A204.1 (cell line): Measurements from ENCODE around the gene NDUFA7.
"Not testable (repeated sequence)": the region's sequence is repeated elsewhere in the genome, so short reads cannot be mapped to it uniquely, and the experiment has no call there.

ENCODE experiments used
- FAIRE-seq: peaks from 2 replicates; lab custom pipeline; 2012; peaks lifted over from hg19 to GRCh38; lab: Jason Lieb, UNC

The NDUFA7 gene

GRCh38 chr19:8318835-8319234, 2.3 kb downstream of the NDUFA7 start:
- not testable (repeated sequence) for FAIRE-seq

GRCh38 chr19:8316351-8317125, 4.6 kb downstream of the NDUFA7 start:
- FAIRE-seq: no peak

GRCh38 chr19:8314981-8315640, 6.1 kb downstream of the NDUFA7 start:
- not testable (repeated sequence) for FAIRE-seq

GRCh38 chr19:8311461-8312260, 9.5 kb downstream of the NDUFA7 start:
- no peak for FAIRE-seq

- no peak for FAIRE-seq
These were observed 10.7 kb downstream of the NDUFA7 start for GRCh38 chr19:8310342-8311055.

GRCh38 chr19:8308891-8309291, 12.3 kb downstream of the NDUFA7 start:
- no peak for FAIRE-seq

- peak; percentile 9 for FAIRE-seq
These were observed 13.0 kb downstream of the NDUFA7 start, which contains the start of gene CD320 for GRCh38 chr19:8307965-8308866. Gene CD320, minus strand, starts transcription at chr19:8308358. Its CDS starts 68 bp downstream, at chr19:8308290.

- FAIRE-seq: no peak
These were observed 13.7 kb downstream of the NDUFA7 start for GRCh38 chr19:8307400-8307964.

GRCh38 chr19:8306235-8307054, 14.7 kb downstream of the NDUFA7 start:
- FAIRE-seq: no peak

GRCh38 chr19:8305798-8306197, 15.4 kb downstream of the NDUFA7 start:
- no peak for FAIRE-seq

- FAIRE-seq: no peak
These were observed 16.1 kb downstream of the NDUFA7 start for GRCh38 chr19:8304841-8305621.

GRCh38 chr19:8302734-8303133, 18.4 kb downstream of the NDUFA7 start:
- no peak for FAIRE-seq

GRCh38 chr19:8302357-8302691, 18.9 kb downstream of the NDUFA7 start:
- no peak for FAIRE-seq

GRCh38 chr19:8291337-8291736, 29.8 kb downstream of the NDUFA7 start:
- FAIRE-seq: not testable (repeated sequence)

GRCh38 chr19:8276508-8276907, 44.7 kb downstream of the NDUFA7 start:
- FAIRE-seq: not testable (repeated sequence)

- FAIRE-seq: no peak
These were observed 51.5 kb downstream of the NDUFA7 start for GRCh38 chr19:8269724-8270123.

GRCh38 chr19:8265872-8266271, 55.3 kb downstream of the NDUFA7 start:
- no peak for FAIRE-seq

GRCh38 chr19:8264248-8264647, 56.9 kb downstream of the NDUFA7 start:
- FAIRE-seq: not testable (repeated sequence)

GRCh38 chr19:8262431-8262830, 58.7 kb downstream of the NDUFA7 start:
- no peak for FAIRE-seq
